Measurements from ENCODE around the gene LPIN1.

- no peak for TF ChIP-seq POLR2A (IDR thresholded peaks at IDR 0.05)
- no peak for TF ChIP-seq POLR2AphosphoS5 (IDR thresholded peaks at IDR 0.05)
Observed at GRCh38 chr2:11732587-11732986, 13.8 kb upstream of the LPIN1 start.

All from breast epithelium (tissue), 3 donors.